Measurements from ENCODE around the gene ACAP1.

- TF ChIP-seq CREB5 (CRISPR knock-in tag; IDR thresholded peaks at IDR 0.05; ENCODE audit: low read depth), result no peak
- no peak for TF ChIP-seq ZNF70 (CRISPR knock-in tag; IDR thresholded peaks at IDR 0.05)
- TF ChIP-seq RARB (CRISPR knock-in tag; IDR thresholded peaks at IDR 0.05), result no peak
- no peak for TF ChIP-seq CSRNP3 (CRISPR knock-in tag; IDR thresholded peaks at IDR 0.05)
- TF ChIP-seq TCF4 (CRISPR knock-in tag; IDR thresholded peaks at IDR 0.05; ENCODE audit: borderline replicate concordance), result no peak
- no peak for TF ChIP-seq ZNF565 (CRISPR knock-in tag; conservative IDR thresholded peaks at IDR 0.05; ENCODE audit: low read depth)
- TF ChIP-seq GLIS3 (CRISPR knock-in tag; IDR thresholded peaks at IDR 0.05), result no peak
- TF ChIP-seq SNAI2 (CRISPR knock-in tag; IDR thresholded peaks at IDR 0.05), result no peak
- TF ChIP-seq PPARA (CRISPR knock-in tag; IDR thresholded peaks at IDR 0.05; ENCODE audit: borderline replicate concordance), result no peak
- no peak for TF ChIP-seq ZNF8 (CRISPR knock-in tag; IDR thresholded peaks at IDR 0.05)
- no peak for TF ChIP-seq ZFP30 (CRISPR knock-in tag; IDR thresholded peaks at IDR 0.05)
- no peak for TF ChIP-seq TOX (CRISPR knock-in tag; IDR thresholded peaks at IDR 0.05; ENCODE audit: borderline replicate concordance)
- TF ChIP-seq ARNTL (CRISPR knock-in tag; IDR thresholded peaks at IDR 0.05; ENCODE audit: borderline replicate concordance, low read depth), result no peak
These were observed 20.4 kb downstream of the ACAP1 start for GRCh38 chr17:7356756-7357155.

Measured in SK-N-SH treated with all-trans-retinoic acid at 6 μM for 48 hours (cell line).